OCI-LY7 (cell line): ENCODE results near the gene ALPK3. TPM values are rescaled to one million over a fixed set of nuclear protein-coding genes. Genes with fewer than 3 reads are reported as not detected.

Source experiments
- BruUV-seq: library from RNA; stranded (reverse); fragments of 400-500 nt; replicated peaks from 2 replicates; lab custom pipeline; 2021; lab: Mats Ljungman, UMichigan
- CTCF ChIA-PET: fragments of 300-600 bp; sonication (Branson Sonifier 250); formaldehyde crosslinking; loops from one replicate; lab custom pipeline; 2022; ENCODE audit warnings: antibody characterized with exemption; ENCODE audit not compliant: unreplicated experiment; lab: Charles Lee
- POLR2A ChIA-PET: fragments of 300-600 bp; sonication (Branson Sonifier 250); formaldehyde crosslinking; loops from one replicate; lab custom pipeline; 2022; ENCODE audit warnings: antibody characterized with exemption; lab: Charles Lee
- DNase-seq: peaks from one replicate; pipeline ENCODE4 v3.0.0-alpha.2; 2015; ENCODE audit warnings: low spot score
- H2AFZ ChIP-seq: fragments of 200-600 bp; sonication (generic), shearing (Covaris generic); 2 replicates; pipeline ENCODE4 v1.6.1; 2014; ENCODE audit warnings: mild to moderate bottlenecking, antibody characterized with exemption, low read length, moderate library complexity
- H3K27ac ChIP-seq: fragments of 200-600 bp; sonication (generic); 2 replicates; pipeline ENCODE4 v1.5.1; 2014; ENCODE audit warnings: mixed run types, low read depth, mild to moderate bottlenecking, moderate library complexity, low read length, inconsistent platforms; ENCODE audit not compliant: poor library complexity, severe bottlenecking
- H3K36me3 ChIP-seq: fragments of 200-600 bp; sonication (generic); 2 replicates; pipeline ENCODE4 v1.6.1; 2014; ENCODE audit warnings: mild to moderate bottlenecking, antibody characterized with exemption, low read length, moderate library complexity, mixed read lengths; ENCODE audit not compliant: insufficient read depth
- H3K4me1 ChIP-seq: fragments of 200-600 bp; sonication (generic); 2 replicates; pipeline ENCODE4 v1.5.1; 2014; ENCODE audit warnings: mild to moderate bottlenecking, low read length; ENCODE audit not compliant: insufficient read depth, poor library complexity, severe bottlenecking
- H3K4me2 ChIP-seq: fragments of 200-600 bp; sonication (generic); 2 replicates; pipeline ENCODE4 v1.6.1; 2014; ENCODE audit warnings: mild to moderate bottlenecking, low read length
- H3K4me3 ChIP-seq: fragments of 200-600 bp; sonication (generic); 2 replicates; pipeline ENCODE4 v1.5.1; 2014; ENCODE audit warnings: mild to moderate bottlenecking, low read depth, low read length; ENCODE audit not compliant: poor library complexity, severe bottlenecking
- H3K79me2 ChIP-seq: fragments of 200-600 bp; sonication (generic); 2 replicates; pipeline ENCODE4 v1.6.1; 2016; ENCODE audit warnings: low read depth, mild to moderate bottlenecking, low read length, moderate library complexity, mixed read lengths; ENCODE audit not compliant: insufficient read depth
- H3K9me2 ChIP-seq: fragments of 200-600 bp; sonication (generic); 2 replicates; pipeline ENCODE4 v1.6.1; 2016; ENCODE audit warnings: mild to moderate bottlenecking, low read length, mixed read lengths; ENCODE audit not compliant: insufficient read depth
- H3K9me3 ChIP-seq: fragments of 200-600 bp; sonication (generic); 2 replicates; pipeline ENCODE4 v1.6.1; 2014; ENCODE audit warnings: mild to moderate bottlenecking, mixed run types, low read length, mixed read lengths
- H4K20me1 ChIP-seq: fragments of 200-600 bp; sonication (generic); 2 replicates; pipeline ENCODE4 v1.6.1; 2014; ENCODE audit warnings: mild to moderate bottlenecking, antibody characterized with exemption, low read length, moderate library complexity, mixed read lengths; ENCODE audit not compliant: insufficient read depth
- CTCF ChIP-seq: fragments of 200-600 bp; sonication (generic); conservative IDR thresholded peaks from 2 replicates; pipeline ENCODE4 v1.5.1; 2014; ENCODE audit warnings: mild to moderate bottlenecking, antibody characterized with exemption, low read length, moderate library complexity, mixed read lengths
- EZH2phosphoT487 ChIP-seq: fragments of 200-600 bp; sonication (generic); IDR thresholded peaks from 2 replicates; pipeline ENCODE4 v1.6.1; 2018; ENCODE audit warnings: low read depth, borderline replicate concordance, mild to moderate bottlenecking, mixed run types, antibody characterized with exemption, low read length, moderate library complexity, mixed read lengths
- intact Hi-C: fragments of 100-400 bp; cut with micrococcal nuclease; formaldehyde crosslinking; loops from one replicate; pipeline ENCODE4 v1.10.0; 2022; ENCODE audit not compliant: unreplicated experiment
- total RNA-seq, 2 experiments: library from RNA; depleted of rRNA in 1 of 2; stranded (reverse); fragments of >200 nt in 1 of 2; shearing (Covaris generic) in 1 of 2; gene quantifications; 2 replicates each; pipeline ENCODE4 v1.2.3, GENCODE V29; 2014 to 2022

ALPK3 gene
- total RNA-seq, 2 experiments from 2014 or later = 0.16 to 0.23 TPM

GRCh38 chr15:84859651-84860050 lies 42.5 kb downstream of the ALPK3 start:
- Histone ChIP-seq H3K79me2 (no peaks in the 10 kb centered on the region), H3K36me3 (no peaks in the 10 kb centered on the region), H3K27ac (no peak overlapping the region), H2AFZ (no peak overlapping the region), H3K4me1 (no peaks in the 10 kb centered on the region), H3K4me2 (no peak overlapping the region), H3K9me2 (no peaks in the 10 kb centered on the region), H4K20me1 (no peaks in the 10 kb centered on the region), H3K4me3 (no peak overlapping the region), H3K9me3 (no peaks in the 10 kb centered on the region)
- BruUV-seq = no TSS peak
- intact Hi-C loops = no loop called here
- TF ChIP-seq CTCF (no peak), EZH2phosphoT487 (no peak)
- no peak for DNase-seq
- ChIA-PET POLR2A (interaction anchor here (0.5 kb wide), 1 partner anchor 1430 kb away, joined by 3 read pairs; no protein-coding TSS in a partner anchor), CTCF (no interaction called here)

GRCh38 chr15:84861781-84862180 lies 44.6 kb downstream of the ALPK3 start:
- CTCF ChIA-PET = no interaction called here
- Histone ChIP-seq H3K9me3 (no peaks in the 10 kb centered on the region), H3K79me2 (no peaks in the 10 kb centered on the region), H3K27ac (no peak overlapping the region), H3K4me1 (no peaks in the 10 kb centered on the region), H3K9me2 (no peaks in the 10 kb centered on the region), H3K4me2 (no peak overlapping the region), H2AFZ (no peak overlapping the region), H3K4me3 (no peak overlapping the region), H3K36me3 (no peaks in the 10 kb centered on the region), H4K20me1 (no peaks in the 10 kb centered on the region)
- DNase-seq = no peak
- BruUV-seq = no TSS peak
- intact Hi-C loops = no loop called here
- POLR2A ChIA-PET = interaction anchor here (0.6 kb wide), 1 partner anchor 46 kb away, joined by 3 read pairs; no protein-coding TSS in a partner anchor
- TF ChIP-seq CTCF = no peak
- TF ChIP-seq EZH2phosphoT487 = no peak

- Histone ChIP-seq H2AFZ (no peak overlapping the region), H4K20me1 (no peaks in the 10 kb centered on the region), H3K36me3 (no peaks in the 10 kb centered on the region), H3K4me1 (no peaks in the 10 kb centered on the region), H3K9me2 (no peaks in the 10 kb centered on the region), H3K9me3 (no peaks in the 10 kb centered on the region), H3K79me2 (no peaks in the 10 kb centered on the region), H3K4me3 (no peak overlapping the region), H3K27ac (no peak overlapping the region), H3K4me2 (no peak overlapping the region)
- POLR2A ChIA-PET = interaction anchor here (0.6 kb wide), 1 partner anchor 46 kb away, joined by 3 read pairs; no protein-coding TSS in a partner anchor
- no peak for DNase-seq
- BruUV-seq = no TSS peak
- intact Hi-C loops = no loop called here
- TF ChIP-seq EZH2phosphoT487 (no peak), CTCF (no peak)
- CTCF ChIA-PET = no interaction called here
Measured at GRCh38 chr15:84862214-84862975, 45.2 kb downstream of the ALPK3 start.
